GM12891 (cell line): ENCODE data around the gene MYO3A.

Experiments used
- POLR2A ChIP-seq: IDR thresholded peaks from 2 replicates; pipeline ENCODE4 v1.6.1; 2011; ENCODE audit warnings: low read depth, low read length, control low read depth
- TAF1 ChIP-seq: IDR thresholded peaks from 2 replicates; pipeline ENCODE4 v1.6.1; 2011; ENCODE audit warnings: low read depth, low read length, control low read depth

- no peak for TF ChIP-seq TAF1
- TF ChIP-seq POLR2A, result no peak
Observed at GRCh38 chr10:25899304-25899703, 34.7 kb upstream of the MYO3A start.
